NCI-H1417 treated with DMSO at 0.1 percent for 48 hours (cell line): Measurements from ENCODE around the gene MAN1C1.

Experiments
- DNase-seq: peaks from one replicate; lab custom pipeline; 2025; lab: John Stamatoyannopoulos, UW

Gene MAN1C1

GRCh38 chr1:25817840-25818501 lies 201.4 kb downstream of the MAN1C1 start:
- DNase-seq: no peak

- DNase-seq: no peak
These were observed 202.0 kb downstream of the MAN1C1 start for GRCh38 chr1:25818569-25818968.

- DNase-seq: no peak
These were observed 203.1 kb downstream of the MAN1C1 start, which contains the start of gene MTFR1L for GRCh38 chr1:25819491-25820246. TSS of gene MTFR1L (plus strand) at chr1:25819954. CDS start at chr1:25823105, 3,151 bp downstream.

- no peak for DNase-seq
These were observed 203.9 kb downstream of the MAN1C1 start for GRCh38 chr1:25820247-25821111.

- DNase-seq: no peak
These were observed 204.5 kb downstream of the MAN1C1 start for GRCh38 chr1:25821112-25821476.

- no peak for DNase-seq
These were observed 205.1 kb downstream of the MAN1C1 start for GRCh38 chr1:25821630-25822091.

DNA sequence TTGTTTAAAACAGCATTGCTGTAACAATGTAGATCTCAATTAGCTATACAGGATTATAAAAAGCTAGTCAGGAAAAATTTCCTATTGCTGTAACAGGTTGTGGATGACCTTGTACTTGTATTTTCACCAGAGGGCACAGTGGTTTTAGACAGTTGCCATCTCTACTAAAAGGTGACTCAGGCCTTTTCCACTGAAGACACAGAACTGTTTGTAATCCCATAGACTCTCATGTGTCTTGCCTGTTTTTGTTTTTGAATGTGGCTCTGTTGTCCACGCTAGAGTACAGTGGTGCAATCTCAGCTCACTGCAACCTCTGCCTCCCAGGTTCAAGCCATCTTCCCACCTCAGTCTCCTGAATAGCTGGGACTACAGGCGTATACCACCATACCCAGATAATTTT lies 209.0 kb downstream of the MAN1C1 start:
- DNase-seq: no peak

DNA sequence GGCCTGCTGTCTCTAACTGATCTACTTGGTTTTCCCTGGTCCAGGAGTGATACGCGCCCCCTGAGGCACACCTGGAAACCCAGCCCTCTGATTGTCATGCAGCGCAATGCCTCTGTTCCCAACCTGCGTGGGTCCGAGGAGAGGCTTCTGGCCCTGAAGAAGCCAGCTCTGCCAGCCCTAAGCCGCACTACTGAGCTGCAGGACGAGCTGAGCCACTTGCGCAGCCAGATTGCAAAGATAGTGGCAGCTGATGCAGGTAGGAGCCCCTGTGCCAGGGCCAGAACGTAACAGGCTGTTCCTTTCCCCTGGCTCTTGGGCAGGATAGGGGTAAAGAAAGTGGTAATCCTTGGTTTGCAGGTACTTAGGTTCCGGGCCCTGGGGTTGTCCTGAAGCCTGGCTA lies 210.0 kb downstream of the MAN1C1 start:
- DNase-seq: no peak

DNA sequence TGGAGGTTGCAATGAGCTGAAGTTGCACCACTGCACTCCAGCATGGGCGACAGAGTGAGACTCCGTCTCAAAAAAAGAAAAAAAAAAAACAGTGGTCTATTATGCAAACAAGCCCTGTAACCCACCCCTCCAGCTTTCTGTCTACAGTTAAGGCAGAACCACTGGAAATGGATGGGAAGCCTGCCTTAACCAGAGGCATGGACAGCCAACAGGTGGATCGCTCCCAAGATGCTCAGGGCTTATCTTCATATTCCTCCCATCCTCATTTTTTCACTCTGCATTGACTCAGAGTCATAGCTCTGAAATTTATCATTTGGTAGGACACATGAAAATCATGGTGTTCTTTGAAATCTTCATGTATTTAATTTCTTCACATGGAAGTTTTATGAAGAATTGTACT lies 211.9 kb downstream of the MAN1C1 start:
- DNase-seq: no peak

- no peak for DNase-seq
These were observed 212.5 kb downstream of the MAN1C1 start for GRCh38 chr1:25829046-25829445.

DNA sequence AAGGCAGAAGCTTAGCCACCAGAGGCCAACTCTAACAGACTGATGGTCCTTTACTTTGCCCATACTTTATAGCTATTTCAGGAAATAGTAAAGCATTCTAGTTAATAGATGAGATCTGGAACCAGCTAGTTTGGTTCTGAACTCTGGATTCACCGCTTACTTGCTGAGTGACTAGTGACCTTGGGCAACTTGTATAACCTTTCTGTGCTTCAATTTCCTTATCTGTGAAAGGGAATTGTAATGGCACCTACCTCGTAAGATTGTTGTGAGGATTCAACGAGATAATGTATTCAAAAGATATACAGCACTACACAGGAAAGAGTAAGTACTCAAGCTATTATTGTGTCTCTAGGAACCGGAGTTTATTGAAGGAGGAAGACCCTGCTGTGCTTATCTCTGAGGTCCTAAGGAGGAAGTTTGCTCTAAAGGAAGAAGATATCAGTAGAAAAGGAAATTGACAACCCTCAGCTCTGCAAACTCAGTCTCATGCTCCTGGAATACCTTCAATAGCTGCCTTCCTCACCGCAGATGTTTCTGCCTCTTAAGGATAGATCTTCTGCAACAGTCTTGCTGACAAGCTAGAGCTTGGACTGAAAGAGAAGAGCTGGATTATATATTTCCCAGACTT lies 215.1 kb downstream of the MAN1C1 start:
- no peak for DNase-seq

GRCh38 chr1:25832336-25833037 lies 215.9 kb downstream of the MAN1C1 start:
- no peak for DNase-seq

GRCh38 chr1:25833158-25833557 lies 216.6 kb downstream of the MAN1C1 start:
- DNase-seq: no peak
